OCI-LY7 (cell line): ENCODE data around the gene UEVLD. TPM values are rescaled to one million over a fixed set of nuclear protein-coding genes. Genes with fewer than 3 reads are reported as not detected.

Experiments
- BruUV-seq: library from RNA; stranded (reverse); fragments of 400-500 nt; replicated peaks from 2 replicates; lab custom pipeline; 2021; lab: Mats Ljungman, UMichigan
- CTCF ChIA-PET: fragments of 300-600 bp; sonication (Branson Sonifier 250); formaldehyde crosslinking; loops from one replicate; lab custom pipeline; 2022; ENCODE audit warnings: antibody characterized with exemption; ENCODE audit not compliant: unreplicated experiment; lab: Charles Lee
- POLR2A ChIA-PET: fragments of 300-600 bp; sonication (Branson Sonifier 250); formaldehyde crosslinking; loops from one replicate; lab custom pipeline; 2022; ENCODE audit warnings: antibody characterized with exemption; lab: Charles Lee
- DNase-seq: peaks from one replicate; pipeline ENCODE4 v3.0.0-alpha.2; 2015; ENCODE audit warnings: low spot score
- H2AFZ ChIP-seq: fragments of 200-600 bp; sonication (generic), shearing (Covaris generic); 2 replicates; pipeline ENCODE4 v1.6.1; 2014; ENCODE audit warnings: mild to moderate bottlenecking, antibody characterized with exemption, low read length, moderate library complexity
- H3K27ac ChIP-seq: fragments of 200-600 bp; sonication (generic); 2 replicates; pipeline ENCODE4 v1.5.1; 2014; ENCODE audit warnings: mixed run types, low read depth, mild to moderate bottlenecking, moderate library complexity, low read length, inconsistent platforms; ENCODE audit not compliant: poor library complexity, severe bottlenecking
- H3K36me3 ChIP-seq: fragments of 200-600 bp; sonication (generic); 2 replicates; pipeline ENCODE4 v1.6.1; 2014; ENCODE audit warnings: mild to moderate bottlenecking, antibody characterized with exemption, low read length, moderate library complexity, mixed read lengths; ENCODE audit not compliant: insufficient read depth
- H3K4me1 ChIP-seq: fragments of 200-600 bp; sonication (generic); 2 replicates; pipeline ENCODE4 v1.5.1; 2014; ENCODE audit warnings: mild to moderate bottlenecking, low read length; ENCODE audit not compliant: insufficient read depth, poor library complexity, severe bottlenecking
- H3K4me2 ChIP-seq: fragments of 200-600 bp; sonication (generic); 2 replicates; pipeline ENCODE4 v1.6.1; 2014; ENCODE audit warnings: mild to moderate bottlenecking, low read length
- H3K4me3 ChIP-seq: fragments of 200-600 bp; sonication (generic); 2 replicates; pipeline ENCODE4 v1.5.1; 2014; ENCODE audit warnings: mild to moderate bottlenecking, low read depth, low read length; ENCODE audit not compliant: poor library complexity, severe bottlenecking
- H3K79me2 ChIP-seq: fragments of 200-600 bp; sonication (generic); 2 replicates; pipeline ENCODE4 v1.6.1; 2016; ENCODE audit warnings: low read depth, mild to moderate bottlenecking, low read length, moderate library complexity, mixed read lengths; ENCODE audit not compliant: insufficient read depth
- H3K9me2 ChIP-seq: fragments of 200-600 bp; sonication (generic); 2 replicates; pipeline ENCODE4 v1.6.1; 2016; ENCODE audit warnings: mild to moderate bottlenecking, low read length, mixed read lengths; ENCODE audit not compliant: insufficient read depth
- H3K9me3 ChIP-seq: fragments of 200-600 bp; sonication (generic); 2 replicates; pipeline ENCODE4 v1.6.1; 2014; ENCODE audit warnings: mild to moderate bottlenecking, mixed run types, low read length, mixed read lengths
- H4K20me1 ChIP-seq: fragments of 200-600 bp; sonication (generic); 2 replicates; pipeline ENCODE4 v1.6.1; 2014; ENCODE audit warnings: mild to moderate bottlenecking, antibody characterized with exemption, low read length, moderate library complexity, mixed read lengths; ENCODE audit not compliant: insufficient read depth
- CTCF ChIP-seq: fragments of 200-600 bp; sonication (generic); conservative IDR thresholded peaks from 2 replicates; pipeline ENCODE4 v1.5.1; 2014; ENCODE audit warnings: mild to moderate bottlenecking, antibody characterized with exemption, low read length, moderate library complexity, mixed read lengths
- EZH2phosphoT487 ChIP-seq: fragments of 200-600 bp; sonication (generic); IDR thresholded peaks from 2 replicates; pipeline ENCODE4 v1.6.1; 2018; ENCODE audit warnings: low read depth, borderline replicate concordance, mild to moderate bottlenecking, mixed run types, antibody characterized with exemption, low read length, moderate library complexity, mixed read lengths
- intact Hi-C: fragments of 100-400 bp; cut with micrococcal nuclease; formaldehyde crosslinking; loops from one replicate; pipeline ENCODE4 v1.10.0; 2022; ENCODE audit not compliant: unreplicated experiment
- total RNA-seq, 2 experiments: library from RNA; depleted of rRNA in 1 of 2; stranded (reverse); fragments of >200 nt in 1 of 2; shearing (Covaris generic) in 1 of 2; gene quantifications; 2 replicates each; pipeline ENCODE4 v1.2.3, GENCODE V29; 2014 to 2022

UEVLD gene
- total RNA-seq, 2 experiments from 2014 or later = 1.5 to 3.5 TPM

GRCh38 chr11:18590571-18590970 is 2.0 kb upstream of the UEVLD start:
- no peaks in the 10 kb centered on the region for H3K9me2 ChIP-seq
- H3K4me1 ChIP-seq = peaks cover 15% of the 10 kb centered on the region
- H3K9me3 ChIP-seq = no peaks in the 10 kb centered on the region
- no peak overlapping the region; the same call in 1 of the 2 replicates for H2AFZ ChIP-seq
- intact Hi-C loops = no loop called here
- ChIA-PET CTCF (no interaction called here), POLR2A (interaction anchor here (0.6 to 1.1 kb wide), 3 partner anchors 12 to 395 kb away, joined by 3 read pairs; no protein-coding TSS in a partner anchor)
- no peak for DNase-seq
- no peak overlapping the region for H3K4me3 ChIP-seq
- H4K20me1 ChIP-seq = no peaks in the 10 kb centered on the region
- H3K79me2 ChIP-seq = 0 out of 2 replicates have a peak, but pooled peaks cover 3% of the 10 kb centered on the region
- no peaks in the 10 kb centered on the region for H3K36me3 ChIP-seq
- H3K27ac ChIP-seq = no peak overlapping the region
- TF ChIP-seq CTCF (no peak), EZH2phosphoT487 (no peak)
- no peak overlapping the region for H3K4me2 ChIP-seq
- BruUV-seq = no TSS peak

GRCh38 chr11:18581825-18582224 is 6.7 kb downstream of the UEVLD start:
- Histone ChIP-seq H2AFZ (no peak overlapping the region), H3K4me2 (no peak overlapping the region), H3K79me2 (no peaks in the 10 kb centered on the region), H3K4me3 (no peak overlapping the region), H3K36me3 (no peaks in the 10 kb centered on the region), H4K20me1 (no peaks in the 10 kb centered on the region), H3K9me2 (no peaks in the 10 kb centered on the region), H3K27ac (no peak overlapping the region), H3K4me1 (no peaks in the 10 kb centered on the region), H3K9me3 (no peaks in the 10 kb centered on the region)
- intact Hi-C loops = no loop called here
- ChIA-PET CTCF (interaction anchor here (0.6 kb wide), 2 partner anchors 167 to 840 kb away, joined by 3 to 5 read pairs; no protein-coding TSS in a partner anchor), POLR2A (interaction anchor here (0.7 to 1.2 kb wide), 6 partner anchors 9 to 271 kb away, joined by 3 to 6 read pairs (median 4); no protein-coding TSS in a partner anchor)
- BruUV-seq = no TSS peak
- TF ChIP-seq CTCF (no peak), EZH2phosphoT487 (no peak)
- no peak for DNase-seq

- no peaks in the 10 kb centered on the region for H3K9me2 ChIP-seq
- intact Hi-C loops = no loop called here
- H3K4me2 ChIP-seq = no peak overlapping the region
- H3K4me1 ChIP-seq = no peaks in the 10 kb centered on the region
- no peaks in the 10 kb centered on the region for H3K36me3 ChIP-seq
- H2AFZ ChIP-seq = no peak overlapping the region
- H3K79me2 ChIP-seq = no peaks in the 10 kb centered on the region
- no peak for TF ChIP-seq CTCF
- TF ChIP-seq EZH2phosphoT487 = no peak
- ChIA-PET POLR2A (interaction anchor here (0.7 to 1.2 kb wide), 3 partner anchors 10 to 57 kb away, joined by 3 to 5 read pairs (median 3); no protein-coding TSS in a partner anchor), CTCF (no interaction called here)
- DNase-seq = no peak
- H3K27ac ChIP-seq = no peak overlapping the region
- H3K9me3 ChIP-seq = no peaks in the 10 kb centered on the region
- no peak overlapping the region for H3K4me3 ChIP-seq
- no peaks in the 10 kb centered on the region for H4K20me1 ChIP-seq
- BruUV-seq = no TSS peak
Measured at GRCh38 chr11:18580113-18580766, 8.3 kb downstream of the UEVLD start.
